Measurements from ENCODE around the gene RPEL1. TPM values are rescaled to one million over a fixed set of nuclear protein-coding genes. Genes with fewer than 3 reads are reported as not detected.

The RPEL1 gene
- total and polyA plus RNA-seq, 2 of the 8 experiments (the other 6 are each of a cell fraction or from before 2014, with no cell fraction given): 0.12 TPM; not detected in 1

DNA sequence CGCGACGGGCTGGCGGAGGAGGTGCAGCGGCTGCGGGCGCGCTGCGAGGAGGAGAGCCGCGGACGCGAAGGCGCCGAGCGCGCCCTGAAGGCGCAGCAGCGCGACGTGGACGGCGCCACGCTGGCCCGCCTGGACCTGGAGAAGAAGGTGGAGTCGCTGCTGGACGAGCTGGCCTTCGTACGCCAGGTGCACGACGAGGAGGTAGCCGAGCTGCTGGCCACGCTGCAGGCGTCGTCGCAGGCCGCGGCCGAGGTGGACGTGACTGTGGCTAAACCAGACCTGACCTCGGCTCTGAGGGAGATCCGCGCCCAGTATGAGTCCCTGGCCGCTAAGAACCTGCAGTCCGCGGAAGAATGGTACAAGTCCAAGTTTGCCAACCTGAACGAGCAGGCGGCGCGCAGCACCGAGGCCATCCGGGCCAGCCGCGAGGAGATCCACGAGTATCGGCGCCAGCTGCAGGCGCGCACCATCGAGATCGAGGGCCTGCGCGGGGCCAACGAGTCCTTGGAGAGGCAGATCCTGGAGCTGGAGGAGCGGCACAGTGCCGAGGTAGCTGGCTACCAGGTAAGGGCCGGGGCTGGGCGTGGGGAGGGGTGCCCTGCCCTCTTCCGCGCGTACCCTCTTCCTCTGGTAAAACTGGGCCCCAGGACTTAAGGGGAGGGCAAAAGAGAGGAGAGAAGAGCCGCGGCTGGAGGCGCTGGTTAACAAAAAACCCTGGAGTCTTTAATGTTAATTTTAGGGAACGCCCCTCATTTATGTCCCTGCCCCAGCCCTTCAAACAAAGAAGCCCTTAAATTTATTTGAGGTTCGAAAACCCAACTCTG lies 32.2 kb downstream of the RPEL1 start:
- ChIA-PET POLR2A (ENCODE audit: partially characterized antibody) (interaction anchor here (0.6 to 2.1 kb wide), 6 partner anchors 9 to 358 kb away, joined by 3 to 10 read pairs (median 3); partner anchors contain the start of gene NT5C2), CTCF (ENCODE audit: partially characterized antibody) (interaction anchor here (0.6 to 2.4 kb wide), 9 partner anchors 8 to 39 kb away, joined by 3 to 9 read pairs (median 3); no protein-coding TSS in a partner anchor)
- Histone ChIP-seq H3K4me3 (ENCODE audit: extremely low read depth in 1 of 4, insufficient read depth in 2 of 4, low read depth in 3 of 4, low read length in 4 of 4) (peak overlapping the region; percentile 49 to 72 (median 64)), H3K27me3 (replicated peaks in 1 of 4; ENCODE audit: control insufficient read depth in 3 of 4, extremely low read depth in 1 of 4, insufficient read depth in 3 of 4, low read length in 3 of 4) (peaks cover 17 to 40% (median 37%) of the 10 kb centered on the region in 4 experiments), H3K9me3 (ENCODE audit: insufficient read depth in 2 of 2, low read depth in 1 of 2, low read length in 1 of 2) (no peaks in the 10 kb centered on the region), H4K91ac (replicated peaks; ENCODE audit: insufficient read length, low read length) (no peak overlapping the region), H3K4me1 (replicated peaks in 1 of 4; ENCODE audit: control insufficient read depth in 3 of 4, insufficient read depth in 4 of 4, low read length in 3 of 4) (peaks cover 10 to 19% (median 15%) of the 10 kb centered on the region in 4 experiments), H4K5ac (ENCODE audit: insufficient read length, low read depth, low read length) (no peak overlapping the region), H3K23ac (ENCODE audit: insufficient read length) (no peak overlapping the region), H3K18ac (ENCODE audit: extremely low read depth, low read length) (peak overlapping the region; percentile 68), H3K9ac (replicated peaks in 1 of 4; ENCODE audit: extremely low read depth in 1 of 4, low read depth in 3 of 4, low read length in 3 of 4) (no peak overlapping the region), H3K79me2 (ENCODE audit: control insufficient read depth in 1 of 2, insufficient read depth in 2 of 2, low read length in 2 of 2) (no peaks in the 10 kb centered on the region), H4K8ac (ENCODE audit: extremely low read depth, insufficient read depth, low read length) (peak overlapping the region; percentile 16; the same call in 1 of the 2 replicates), H2AK5ac (ENCODE audit: low read depth, low read length) (no peak overlapping the region), H3K79me1 (ENCODE audit: low read depth, low read length) (no peaks in the 10 kb centered on the region), H3K56ac (replicated peaks; ENCODE audit: insufficient read length, low read depth, low read length) (no peak overlapping the region), H2AFZ (ENCODE audit: low read length) (no peak overlapping the region), H3K27ac (ENCODE audit: low read depth, low read length) (no peak overlapping the region), H2BK15ac (ENCODE audit: low read length) (no peak overlapping the region), H2BK12ac (ENCODE audit: low read depth, low read length) (no peak overlapping the region), H3K14ac (ENCODE audit: insufficient read length) (no peak overlapping the region), H2BK5ac (ENCODE audit: low read depth, low read length) (no peak overlapping the region), H3K36me3 (ENCODE audit: control insufficient read depth in 2 of 4, insufficient read depth in 4 of 4, low read length in 3 of 4) (no peaks in the 10 kb centered on the region), H3K4me2 (ENCODE audit: insufficient read depth in 1 of 2, low read depth in 2 of 2, low read length in 2 of 2) (peak overlapping the region; percentile 85 to 88), H3K4ac (replicated peaks; ENCODE audit: insufficient read length, low read depth, low read length) (no peak overlapping the region), H2BK20ac (ENCODE audit: low read length) (no peak overlapping the region), H4K20me1 (replicated peaks in 1 of 2; ENCODE audit: control insufficient read depth in 1 of 2, insufficient read depth in 2 of 2, low read length in 2 of 2) (peaks cover 3 to 12% of the 10 kb centered on the region in 2 experiments), H2BK120ac (replicated peaks; ENCODE audit: low read depth, low read length) (no peak overlapping the region), H3K23me2 (ENCODE audit: low read depth, low read length) (peaks cover 16% of the 10 kb centered on the region)
- FAIRE-seq (no peak), DNase-seq (ENCODE audit: low read depth in 1 of 2, low spot score in 2 of 2) (peak in 1 of 2 experiments; percentile 61)
- WGBS, 2 experiments (ENCODE audit: extremely low coverage in 1 of 2, insufficient coverage in 1 of 2, insufficient read length in 1 of 2, insufficient replicate concordance in 2 of 2, low coverage in 1 of 2, low lambda C conversion rate in 2 of 2, missing lambda C conversion rate in 1 of 2): 10% methylated on average over 49 of the region's 76 CpGs; no CpG with 5 or more reads in 1 of the 2 experiments
- peak; percentile 80 for TF ChIP-seq SUZ12 (IDR thresholded peaks at IDR 0.05; ENCODE audit: low read length)
- TF ChIP-seq, protein P1, sequence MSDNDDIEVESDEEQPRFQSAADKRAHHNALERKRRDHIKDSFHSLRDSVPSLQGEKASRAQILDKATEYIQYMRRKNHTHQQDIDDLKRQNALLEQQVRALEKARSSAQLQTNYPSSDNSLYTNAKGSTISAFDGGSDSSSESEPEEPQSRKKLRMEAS (IDR thresholded peaks at IDR 0.05): peak; percentile 61; the same call in 1 of the 2 replicates
- no peak for TF ChIP-seq CEBPB (IDR thresholded peaks at IDR 0.05; ENCODE audit: low read depth, low read length)
- TF ChIP-seq, protein P2, sequence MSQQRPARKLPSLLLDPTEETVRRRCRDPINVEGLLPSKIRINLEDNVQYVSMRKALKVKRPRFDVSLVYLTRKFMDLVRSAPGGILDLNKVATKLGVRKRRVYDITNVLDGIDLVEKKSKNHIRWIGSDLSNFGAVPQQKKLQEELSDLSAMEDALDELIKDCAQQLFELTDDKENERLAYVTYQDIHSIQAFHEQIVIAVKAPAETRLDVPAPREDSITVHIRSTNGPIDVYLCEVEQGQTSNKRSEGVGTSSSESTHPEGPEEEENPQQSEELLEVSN (IDR thresholded peaks at IDR 0.05): 0 out of 2 replicates have a peak, but pooled peaks have one; percentile 0
- TF ChIP-seq EZH2 (IDR thresholded peaks at IDR 0.05; ENCODE audit: low read depth, low read length, severe bottlenecking): peak; percentile 78
- TF ChIP-seq KDM4A (IDR thresholded peaks at IDR 0.05; ENCODE audit: low read depth, low read length, severe bottlenecking): peak; percentile 9
- TF ChIP-seq RXRA (IDR thresholded peaks at IDR 0.05; ENCODE audit: insufficient read depth, low read depth, low read length): no peak
- no peak for TF ChIP-seq JUN (IDR thresholded peaks at IDR 0.05; ENCODE audit: low read depth, low read length)
- peak; percentile 4; the same call in 1 of the 2 replicates for TF ChIP-seq BACH1 (IDR thresholded peaks at IDR 0.05; ENCODE audit: low read length)
